Astrocyte of the spinal cord (primary cell): ENCODE data around the gene THRB.
"Not testable (repeated sequence)": the region's sequence is repeated elsewhere in the genome, so short reads cannot be mapped to it uniquely, and the experiment has no call there.

Source experiments
- DNase-seq: peaks from one replicate; pipeline ENCODE4 v3.0.0; 2011; ENCODE audit warnings: low read depth, low spot score
- H3K4me3 ChIP-seq: 2 replicates; pipeline ENCODE4 v1.5.1; 2011; ENCODE audit warnings: low read depth, mild to moderate bottlenecking, low read length, moderate library complexity
- CTCF ChIP-seq: IDR thresholded peaks from 2 replicates; pipeline ENCODE4 v1.5.1; 2012; ENCODE audit warnings: low read depth, mild to moderate bottlenecking, low read length, inconsistent platforms
- in situ Hi-C: cut with HindIII; loops from 2 replicates; pipeline ENCODE4 v1.10.0; 2017; ENCODE audit warnings: low sequenced_read_pairs

THRB gene

DNA sequence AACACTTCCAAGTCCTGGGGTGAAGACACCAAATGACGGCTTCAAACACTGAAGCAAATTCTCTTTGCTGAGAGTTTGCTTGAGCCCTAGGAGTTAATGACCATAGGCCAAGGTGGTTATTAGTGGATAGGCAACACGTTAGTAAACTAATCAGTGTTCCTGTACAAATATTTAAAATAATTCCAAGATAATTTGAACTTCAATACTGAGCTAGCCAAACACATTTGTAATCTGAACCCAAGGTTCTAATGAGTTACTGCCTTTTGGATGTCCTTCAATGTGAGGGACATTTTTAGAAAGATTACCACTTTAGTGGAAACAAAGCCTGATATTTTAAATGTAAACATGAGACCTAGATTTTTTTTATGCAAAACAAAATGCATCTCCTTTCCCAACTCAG is 94.6 kb downstream of the THRB start:
- DNase-seq = no peak
- no peak for TF ChIP-seq CTCF
- in situ Hi-C loops = no loop called here
- H3K4me3 ChIP-seq = no peak overlapping the region

DNA sequence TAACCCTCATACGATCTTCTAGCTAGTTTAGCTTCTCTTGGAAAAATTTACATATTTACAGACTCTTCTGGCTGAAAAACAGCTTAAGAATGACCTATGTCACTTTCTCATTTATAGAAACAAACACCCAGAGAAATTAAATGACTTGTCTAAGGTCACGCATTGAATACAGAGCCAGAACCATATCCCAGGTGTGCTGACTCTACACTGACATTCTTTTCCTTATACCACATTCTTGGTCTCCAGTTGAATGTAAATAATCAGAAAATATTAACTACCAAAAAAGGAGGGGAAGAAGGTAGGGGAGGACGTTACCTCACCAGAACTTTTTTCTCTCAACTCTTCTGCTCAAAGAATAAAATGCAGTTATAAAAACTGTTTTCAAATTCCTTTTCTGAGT is 95.0 kb downstream of the THRB start:
- H3K4me3 ChIP-seq = no peak overlapping the region
- in situ Hi-C loops = no loop called here
- no peak for TF ChIP-seq CTCF
- DNase-seq = no peak

DNA sequence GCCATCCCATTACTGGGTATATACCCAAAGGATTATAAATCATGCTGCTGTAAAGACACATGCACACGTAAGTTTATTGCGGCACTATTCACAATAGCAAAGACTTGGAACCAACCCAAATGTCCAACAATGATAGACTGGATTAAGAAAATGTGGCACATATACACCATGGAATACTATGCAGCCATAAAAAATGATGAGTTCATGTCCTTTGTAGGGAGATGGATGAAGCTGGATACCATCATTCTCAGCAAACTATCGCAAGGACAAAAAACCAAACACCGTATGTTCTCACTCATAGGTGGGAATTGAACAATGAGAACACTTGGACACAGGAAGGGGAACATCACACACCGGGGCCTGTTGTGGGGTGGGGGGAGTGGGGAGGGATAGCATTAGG is 95.9 kb downstream of the THRB start:
- DNase-seq, H3K4me3 ChIP-seq, in situ Hi-C loops: not testable (repeated sequence)

DNA sequence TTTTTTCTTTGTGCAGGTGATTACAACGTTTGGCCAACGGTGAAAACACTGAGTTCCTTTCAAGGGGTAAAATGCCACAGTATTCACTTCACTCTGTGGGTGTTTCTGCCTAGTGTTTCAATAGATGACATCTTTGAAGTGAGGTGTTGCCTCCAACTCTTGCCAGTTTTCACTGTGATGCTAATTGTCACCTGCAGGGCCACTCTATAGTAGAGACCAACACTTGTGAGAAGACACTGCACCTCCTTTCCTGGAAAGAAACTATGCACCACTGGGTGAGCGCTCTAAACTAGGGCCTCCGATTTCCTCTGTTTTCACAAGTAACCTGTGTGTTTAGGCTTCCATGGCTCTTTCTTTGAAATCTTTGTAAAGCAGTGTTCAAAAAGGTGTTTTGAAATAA is 98.3 kb downstream of the THRB start:
- no peak for TF ChIP-seq CTCF
- DNase-seq = no peak
- in situ Hi-C loops = no loop called here
- no peak overlapping the region for H3K4me3 ChIP-seq

- TF ChIP-seq CTCF = no peak
- no peak for DNase-seq
- no peak overlapping the region for H3K4me3 ChIP-seq
- in situ Hi-C loops = no loop called here
Measured at GRCh38 chr3:24394754-24395153, 99.9 kb downstream of the THRB start.

DNA sequence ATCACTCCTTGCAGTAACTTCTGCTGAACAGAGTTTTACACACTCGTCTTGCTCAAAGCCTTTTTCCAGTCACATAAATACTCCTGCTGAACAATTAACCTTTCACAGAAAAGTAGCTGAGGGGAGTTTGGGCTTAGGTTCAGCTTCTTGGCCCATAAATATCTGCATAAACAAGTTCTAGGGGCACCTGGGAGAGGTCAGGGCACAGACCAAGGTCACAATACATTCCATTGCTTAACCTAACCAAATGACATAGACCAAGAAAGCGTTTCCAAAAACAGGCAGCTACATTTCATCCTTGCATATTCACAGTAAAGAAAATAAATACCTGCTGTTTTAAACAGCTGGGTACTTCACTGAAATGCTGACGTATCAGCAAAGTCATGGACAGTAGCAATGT is 101.3 kb downstream of the THRB start:
- peak; percentile 4 for DNase-seq
- no peak for TF ChIP-seq CTCF
- in situ Hi-C loops = no loop called here
- H3K4me3 ChIP-seq = no peak overlapping the region

- H3K4me3 ChIP-seq = no peak overlapping the region
Measured at GRCh38 chr3:24390169-24391130, 104.2 kb downstream of the THRB start.

More at GRCh38 chr3:24390169-24391130, 104.2 kb downstream of the THRB start:
- in situ Hi-C loops = no loop called here
- no peak for DNase-seq
- no peak for TF ChIP-seq CTCF
